HCT116 (cell line): ENCODE results near the gene MKNK1. TPM values are rescaled to one million over a fixed set of nuclear protein-coding genes. Genes with fewer than 3 reads are reported as not detected.
A peak's percentile ranks its signal among the peaks of the same experiment; 100 is the strongest.

Experiments
- ATAC-seq: fragments of 200-7000 bp; cut with Tn5 transposase; 2 replicates; pipeline ENCODE4 v1.9.1; 2020; ENCODE audit warnings: mild to moderate bottlenecking, moderate library complexity
- BruUV-seq: library from RNA; stranded (reverse); fragments of 400-500 nt; replicated peaks from 2 replicates; lab custom pipeline; 2021; lab: Mats Ljungman, UMichigan
- CTCF ChIA-PET: fragments of 300-600 bp; sonication (Branson Sonifier 250); formaldehyde crosslinking; loops from one replicate; lab custom pipeline; 2021; ENCODE audit warnings: antibody characterized with exemption; lab: Charles Lee
- POLR2A ChIA-PET: fragments of 300-600, 350-600 bp; sonication (Branson Sonifier 250); formaldehyde crosslinking; loops from one replicate; lab custom pipeline; 2021; ENCODE audit warnings: antibody characterized with exemption; lab: Charles Lee
- RAD21 ChIA-PET, 2 experiments: fragments of 300-600 bp; sonication (Branson Sonifier 250); formaldehyde crosslinking; loops; one replicate each; lab custom pipeline; 2023; ENCODE audit warnings: low total read pairs in 2 of 2; ENCODE audit not compliant: uncharacterized antibody in 2 of 2, unreplicated experiment in 2 of 2, low non-redundant PET in 1 of 2; lab: Charles Lee
- DNase-seq: peaks from one replicate; pipeline ENCODE4 v3.0.0-alpha.2; 2010; ENCODE audit warnings: low read depth, low spot score
- H2AFZ ChIP-seq: fragments of 200-600 bp; shearing (Covaris generic), sonication (generic); 2 replicates; pipeline ENCODE4 v1.6.1; 2017; ENCODE audit warnings: low read depth, mixed run types, mixed read lengths, antibody characterized with exemption, low read length; ENCODE audit not compliant: poor library complexity, severe bottlenecking
- H3K27ac ChIP-seq: 2 replicates; pipeline ENCODE4 v1.5.1; 2012; ENCODE audit warnings: low read depth, low read length
- H3K27me3 ChIP-seq: fragments of 200-600 bp; sonication (generic); 2 replicates; pipeline ENCODE4 v1.6.1; 2016; ENCODE audit warnings: mixed run types, low read length, mixed read lengths; ENCODE audit not compliant: insufficient read depth
- H3K36me3 ChIP-seq, 2 experiments: fragments of 200-500 bp in 1 of 2; fragments of 200-600 bp in 1 of 2; sonication (Bioruptor generic) in 1 of 2; sonication (generic) in 1 of 2; 2 replicates each; pipeline versions ENCODE4 v1.5.1 to v1.6.1; 2014 to 2016; ENCODE audit warnings: low read length in 2 of 2, inconsistent platforms in 1 of 2, mixed read lengths in 1 of 2, mixed run types in 1 of 2; ENCODE audit not compliant: insufficient read depth in 2 of 2, control insufficient read depth in 1 of 2
- H3K4me1 ChIP-seq, 2 experiments: fragments of 200-600 bp in 1 of 2; sonication (generic) in 1 of 2; 2 replicates each; pipeline versions ENCODE4 v1.5.1 to v1.6.1; 2012 to 2017; ENCODE audit warnings: low read length in 2 of 2, inconsistent platforms in 1 of 2, mild to moderate bottlenecking in 1 of 2, mixed read lengths in 1 of 2, mixed run types in 1 of 2, moderate library complexity in 1 of 2; ENCODE audit not compliant: insufficient read depth in 2 of 2, control insufficient read depth in 1 of 2
- H3K4me2 ChIP-seq: fragments of 200-600 bp; sonication (generic); 2 replicates; pipeline ENCODE4 v1.6.1; 2017; ENCODE audit warnings: mixed run types, low read length, mixed read lengths
- H3K4me3 ChIP-seq, 2 experiments: fragments of 200-600 bp in 1 of 2; sonication (generic) in 1 of 2; replicated peaks in 1 of 2; 2 replicates each; pipeline ENCODE4 v1.5.1; 2011 to 2016; ENCODE audit warnings: low read length in 2 of 2, control low read depth in 1 of 2, low read depth in 1 of 2, mild to moderate bottlenecking in 1 of 2, mixed read lengths in 1 of 2, mixed run types in 1 of 2
- H3K79me2 ChIP-seq: fragments of 200-600 bp; sonication (generic); 2 replicates; pipeline ENCODE4 v1.6.1; 2017; ENCODE audit warnings: mild to moderate bottlenecking, mixed run types, low read length, moderate library complexity, mixed read lengths; ENCODE audit not compliant: insufficient read depth
- H3K9ac ChIP-seq: fragments of 200-600 bp; sonication (generic); 2 replicates; pipeline ENCODE4 v1.6.1; 2016; ENCODE audit warnings: low read length, mixed read lengths
- H3K9me2 ChIP-seq: fragments of 200-600 bp; sonication (generic), shearing (Covaris generic); 2 replicates; pipeline ENCODE4 v1.6.1; 2017; ENCODE audit warnings: mixed run types, mild to moderate bottlenecking, moderate library complexity; ENCODE audit not compliant: insufficient read depth
- H3K9me3 ChIP-seq, 2 experiments: fragments of 200-500 bp in 1 of 2; fragments of 200-600 bp in 1 of 2; sonication (Bioruptor generic) in 1 of 2; sonication (generic) in 1 of 2; 2 replicates each; pipeline ENCODE4 v1.6.1; 2014 to 2017; ENCODE audit warnings: low read length in 2 of 2, mixed read lengths in 2 of 2, inconsistent platforms in 1 of 2, low read depth in 1 of 2, mild to moderate bottlenecking in 1 of 2, mixed run types in 1 of 2, moderate library complexity in 1 of 2; ENCODE audit not compliant: control insufficient read depth in 1 of 2, insufficient read depth in 1 of 2
- H4K20me1 ChIP-seq: fragments of 200-600 bp; sonication (generic), shearing (Covaris generic); 2 replicates; pipeline ENCODE4 v1.6.1; 2017; ENCODE audit warnings: mixed run types, mild to moderate bottlenecking, moderate library complexity; ENCODE audit not compliant: insufficient read depth
- ATF3 ChIP-seq: IDR thresholded peaks from 2 replicates; pipeline ENCODE4 v1.6.1; 2012
- CBX3 ChIP-seq: IDR thresholded peaks from 2 replicates; pipeline ENCODE4 v1.6.1; 2012; ENCODE audit warnings: low read depth
- CEBPB ChIP-seq: IDR thresholded peaks from 2 replicates; pipeline ENCODE4 v1.6.1; 2012; ENCODE audit warnings: low read depth
- EGR1 ChIP-seq: IDR thresholded peaks from 2 replicates; pipeline ENCODE4 v1.6.1; 2012; ENCODE audit warnings: low read depth
- ELF1 ChIP-seq: IDR thresholded peaks from 2 replicates; pipeline ENCODE4 v1.6.1; 2012; ENCODE audit warnings: low read depth, borderline replicate concordance
- EZH2phosphoT487 ChIP-seq: fragments of 200-600 bp; IDR thresholded peaks from 2 replicates; pipeline ENCODE4 v1.6.1; 2018; ENCODE audit warnings: antibody characterized with exemption, borderline replicate concordance
- POLR2A ChIP-seq: IDR thresholded peaks from 2 replicates; pipeline ENCODE4 v1.7.0; 2011; ENCODE audit warnings: borderline replicate concordance; ENCODE audit not compliant: insufficient read depth, insufficient read length; ENCODE audit errors: extremely low read depth
- RAD21 ChIP-seq: IDR thresholded peaks from 2 replicates; pipeline ENCODE4 v1.6.1; 2012; ENCODE audit warnings: low read depth, mild to moderate bottlenecking
- SP1 ChIP-seq: IDR thresholded peaks from 2 replicates; pipeline ENCODE4 v1.6.1; 2012; ENCODE audit warnings: low read depth
- SRF ChIP-seq: IDR thresholded peaks from 2 replicates; pipeline ENCODE4 v1.6.1; 2012; ENCODE audit warnings: low read depth
- YY1 ChIP-seq: IDR thresholded peaks from 2 replicates; pipeline ENCODE4 v1.6.1; 2011; ENCODE audit warnings: low read length, low read depth, moderate library complexity, mild to moderate bottlenecking; ENCODE audit not compliant: insufficient replicate concordance; ENCODE audit errors: extremely low read depth
- ZBTB33 ChIP-seq: IDR thresholded peaks from 2 replicates; pipeline ENCODE4 v1.6.1; 2011; ENCODE audit warnings: mild to moderate bottlenecking, low read length, moderate library complexity; ENCODE audit not compliant: insufficient replicate concordance; ENCODE audit errors: extremely low read depth
- ZFX ChIP-seq: fragments of 450-650 bp; IDR thresholded peaks from 2 replicates; pipeline ENCODE4 v1.6.1; 2017
- intact Hi-C: fragments of 100-400 bp; cut with micrococcal nuclease; formaldehyde crosslinking; loops from 2 replicates; pipeline ENCODE4 v1.10.0; 2022
- total RNA-seq: library from RNA; stranded (reverse); gene quantifications from one replicate; pipeline ENCODE4 v1.2.1, GENCODE V29; 2021; ENCODE audit not compliant: unreplicated experiment

Gene MKNK1
- total RNA-seq, 1 experiment from 2014 or later: 30.9 TPM

GRCh38 chr1:46530311-46530710 lies 73.8 kb downstream of the MKNK1 start (continued):
- TF ChIP-seq SRF: no peak
- no peak for TF ChIP-seq CBX3

GRCh38 chr1:46529031-46529630 lies 74.9 kb downstream of the MKNK1 start:
- Histone ChIP-seq H3K9me3 (no peaks in the 10 kb centered on the region), H3K4me2 (no peak overlapping the region), H4K20me1 (no peaks in the 10 kb centered on the region), H3K4me1 (peaks cover 0 to 9% of the 10 kb centered on the region in 2 experiments; a peak in 2 of 4 replicates), H3K4me3 (no peak overlapping the region), H3K36me3 (no peaks in the 10 kb centered on the region), H3K9ac (no peak overlapping the region), H3K27ac (no peak overlapping the region), H2AFZ (no peak overlapping the region), H3K27me3 (no peaks in the 10 kb centered on the region), H3K79me2 (no peaks in the 10 kb centered on the region), H3K9me2 (no peaks in the 10 kb centered on the region)
- DNase-seq (no peak), ATAC-seq (no peak)
- ChIA-PET RAD21 (interaction anchor here (0.7 to 1.7 kb wide), 4 partner anchors 18 to 87 kb away, joined by 3 to 5 read pairs (median 4); no protein-coding TSS in a partner anchor), POLR2A (interaction anchor here (1.2 kb wide), 1 partner anchor 87 kb away, joined by 3 read pairs; no protein-coding TSS in a partner anchor), CTCF (interaction anchor here (0.6 to 5.5 kb wide), 10 partner anchors 10 to 196 kb away, joined by 3 to 67 read pairs (median 6); partner anchors contain the start of gene DMBX1)
- intact Hi-C loops: no loop called here
- no peak for TF ChIP-seq POLR2A
- BruUV-seq: no TSS peak

GRCh38 chr1:46528297-46528955 lies 75.6 kb downstream of the MKNK1 start:
- ChIA-PET CTCF (interaction anchor here (1.1 to 5.5 kb wide), 10 partner anchors 9 to 196 kb away, joined by 3 to 67 read pairs (median 8); partner anchors contain the start of gene DMBX1), RAD21 (interaction anchor here (1.0 to 1.7 kb wide), 4 partner anchors 40 to 86 kb away, joined by 3 to 5 read pairs (median 3); no protein-coding TSS in a partner anchor), POLR2A (interaction anchor here (1.2 kb wide), 1 partner anchor 86 kb away, joined by 3 read pairs; no protein-coding TSS in a partner anchor)
- TF ChIP-seq EZH2phosphoT487: no peak
- no peak for TF ChIP-seq YY1
- TF ChIP-seq SP1: no peak
- no peak for TF ChIP-seq POLR2A
- TF ChIP-seq ZBTB33: no peak
- TF ChIP-seq EGR1: no peak
- no peak for TF ChIP-seq ELF1
- no peak for TF ChIP-seq ZFX
- no peak for TF ChIP-seq CEBPB
- no peak for TF ChIP-seq RAD21
- TF ChIP-seq ATF3: no peak
- Histone ChIP-seq H3K9me3 (no peaks in the 10 kb centered on the region), H3K27me3 (no peaks in the 10 kb centered on the region), H3K4me1 (peaks cover 0 to 9% of the 10 kb centered on the region in 2 experiments; a peak in 2 of 4 replicates), H3K9me2 (no peaks in the 10 kb centered on the region), H3K9ac (no peak overlapping the region), H3K36me3 (no peaks in the 10 kb centered on the region), H2AFZ (no peak overlapping the region), H3K27ac (no peak overlapping the region), H3K79me2 (no peaks in the 10 kb centered on the region), H3K4me3 (no peak overlapping the region), H3K4me2 (no peak overlapping the region), H4K20me1 (no peaks in the 10 kb centered on the region)
- ATAC-seq (peak; percentile 20), DNase-seq (no peak)
- intact Hi-C loops: loop anchor here (1.0 kb wide), 4 partner anchors 51 to 122 kb away; no protein-coding TSS in a partner anchor
- BruUV-seq: no TSS peak
